Natural killer cell treated with Interleukin-12 subunit alpha and Interleukin-12 subunit beta and Interleukin-15 and Interleukin-18, amount 100 ng/mL, for 72 hours (primary cell): ENCODE measurements around the gene ZAP70. TPM values are rescaled to one million over a fixed set of nuclear protein-coding genes. Genes with fewer than 3 reads are reported as not detected.
"Not testable (repeated sequence)": the region's sequence is repeated elsewhere in the genome, so short reads cannot be mapped to it uniquely, and the experiment has no call there.

Experiments used
- ATAC-seq, 2 donors: fragments of 150-1000 bp; cut with Tn5 transposase in 1 of 2; sonication (Bioruptor Pico), chemical (Tn5 transposase) in 1 of 2; 2 replicates each; pipeline ENCODE4 v1.10.0; 2021
- DNase-seq: peaks from one replicate; pipeline ENCODE4 v3.0.0; 2022; ENCODE audit warnings: low spot score
- H3K27ac Mint-ChIP-seq, 2 donors: 1 replicate in 1 of 2; 2 replicates in 1 of 2; pipeline ENCODE4 v1.8.0; 2022; ENCODE audit warnings: mixed read lengths in 2 of 2, mild to moderate bottlenecking in 1 of 2, moderate library complexity in 1 of 2
- H3K27me3 Mint-ChIP-seq, 2 donors: 1 replicate in 1 of 2; 2 replicates in 1 of 2; pipeline ENCODE4 v1.8.0; 2022; ENCODE audit warnings: mixed read lengths in 2 of 2
- H3K36me3 Mint-ChIP-seq: one replicate; pipeline ENCODE4 v1.8.0; 2022; ENCODE audit warnings: mixed read lengths
- H3K4me1 Mint-ChIP-seq, 2 donors: 1 replicate in 1 of 2; 2 replicates in 1 of 2; pipeline ENCODE4 v1.8.0; 2022; ENCODE audit warnings: low read depth in 2 of 2, mixed read lengths in 2 of 2, mild to moderate bottlenecking in 1 of 2
- H3K4me3 Mint-ChIP-seq: one replicate; pipeline ENCODE4 v1.8.0; 2022; ENCODE audit warnings: mixed read lengths
- H3K9me3 Mint-ChIP-seq: 2 replicates; pipeline ENCODE4 v1.8.0; 2022; ENCODE audit warnings: mixed read lengths
- total RNA-seq, 2 donors: library from RNA; stranded (reverse); gene quantifications; one replicate each; pipeline ENCODE4 v1.2.3, GENCODE V29; 2022

The ZAP70 gene
- total RNA-seq, 2 donors from 2014 or later, result 97.4 to 191 TPM

DNA sequence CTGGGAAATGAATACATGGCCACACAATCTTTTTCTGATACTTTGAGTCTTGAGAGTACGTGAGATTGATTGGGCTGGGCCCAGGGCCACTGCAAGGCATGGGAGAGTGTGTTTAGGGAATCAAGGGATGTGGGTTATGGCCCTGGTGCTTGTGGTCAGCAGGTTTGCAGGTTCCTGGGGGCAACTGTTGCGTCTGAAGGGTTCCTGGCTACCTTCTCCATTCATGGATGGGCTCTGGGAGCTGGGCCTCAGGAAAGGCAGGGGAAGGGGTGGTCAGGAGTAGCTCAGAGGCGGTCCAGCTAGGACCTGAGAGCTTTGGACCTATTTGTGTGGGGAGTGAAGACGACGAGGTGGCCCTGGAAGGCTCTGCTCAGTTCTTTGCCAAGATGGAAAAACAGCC lies 8.4 kb upstream of the ZAP70 start:
- Mint-ChIP-seq H3K4me3 (no peak overlapping the region), H3K36me3 (no peaks in the 10 kb centered on the region), H3K4me1 (peaks cover 5 to 7% of the 10 kb centered on the region in 2 donors), H3K27ac (no peak overlapping the region), H3K9me3 (no peaks in the 10 kb centered on the region), H3K27me3 (no peaks in the 10 kb centered on the region)
- DNase-seq (no peak), ATAC-seq (no peak)

DNA sequence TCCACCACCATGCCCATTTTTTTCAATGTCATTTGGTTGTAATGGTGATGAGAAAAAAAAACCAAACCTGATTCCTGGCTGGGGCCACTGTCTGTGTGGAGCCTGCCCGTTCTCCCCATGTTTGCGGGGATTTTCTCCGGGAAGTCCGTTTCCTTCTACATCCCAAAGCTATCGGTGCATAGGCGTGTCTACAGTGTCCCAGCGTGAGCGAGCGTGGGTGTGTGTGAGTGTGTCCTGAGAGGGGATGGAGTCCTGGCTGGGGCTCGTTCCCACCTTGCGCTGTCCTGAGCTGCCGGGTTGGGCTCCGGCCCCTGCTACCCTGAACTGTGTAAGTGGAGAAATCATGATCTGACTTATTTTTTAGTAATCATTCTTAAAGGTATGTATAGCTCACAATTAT lies 7.3 kb upstream of the ZAP70 start:
- Mint-ChIP-seq H3K27ac (no peak overlapping the region), H3K27me3 (no peaks in the 10 kb centered on the region), H3K36me3 (no peaks in the 10 kb centered on the region), H3K9me3 (no peaks in the 10 kb centered on the region), H3K4me1 (peaks cover 8% of the 10 kb centered on the region in 2 donors), H3K4me3 (no peak overlapping the region)
- DNase-seq (no peak), ATAC-seq (no peak)

DNA sequence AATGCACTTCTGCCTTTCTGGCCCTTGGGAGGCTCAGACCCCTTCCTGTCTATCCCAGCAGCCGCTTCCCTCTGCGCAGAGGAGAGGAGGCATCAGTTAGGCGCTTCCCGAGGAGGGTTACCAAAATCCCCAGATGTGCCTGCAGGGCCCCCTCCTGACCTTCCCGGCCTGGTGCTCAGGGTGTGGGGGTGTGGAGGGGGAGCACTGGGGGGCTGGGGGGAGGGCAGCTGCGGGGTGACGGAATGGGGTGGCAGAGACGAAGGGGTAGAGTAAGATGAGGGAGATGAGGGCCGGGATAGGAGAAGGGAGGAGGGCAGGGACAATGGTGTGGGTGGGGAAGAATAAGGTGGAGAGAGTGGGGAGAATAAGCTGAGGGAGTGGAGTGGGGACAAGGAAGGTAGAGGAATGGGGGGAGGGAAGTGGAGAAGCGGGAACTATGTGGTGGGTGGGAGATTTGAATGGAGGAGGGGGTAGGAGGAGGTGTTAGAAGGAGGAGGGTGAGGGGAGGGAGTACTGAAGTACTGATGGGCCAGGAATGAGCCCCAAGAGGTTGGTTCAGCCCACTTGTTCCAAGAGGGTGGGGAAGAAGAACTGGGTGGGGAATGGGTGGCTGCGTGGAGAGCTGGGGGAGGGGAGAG lies 6.5 kb upstream of the ZAP70 start:
- Mint-ChIP-seq H3K4me1 (peaks cover 13 to 14% of the 10 kb centered on the region in 2 donors), H3K36me3 (no peaks in the 10 kb centered on the region), H3K4me3 (no peak overlapping the region), H3K27ac (no peak overlapping the region), H3K27me3 (no peaks in the 10 kb centered on the region), H3K9me3 (no peaks in the 10 kb centered on the region)
- no peak for ATAC-seq
- no peak for DNase-seq

DNA sequence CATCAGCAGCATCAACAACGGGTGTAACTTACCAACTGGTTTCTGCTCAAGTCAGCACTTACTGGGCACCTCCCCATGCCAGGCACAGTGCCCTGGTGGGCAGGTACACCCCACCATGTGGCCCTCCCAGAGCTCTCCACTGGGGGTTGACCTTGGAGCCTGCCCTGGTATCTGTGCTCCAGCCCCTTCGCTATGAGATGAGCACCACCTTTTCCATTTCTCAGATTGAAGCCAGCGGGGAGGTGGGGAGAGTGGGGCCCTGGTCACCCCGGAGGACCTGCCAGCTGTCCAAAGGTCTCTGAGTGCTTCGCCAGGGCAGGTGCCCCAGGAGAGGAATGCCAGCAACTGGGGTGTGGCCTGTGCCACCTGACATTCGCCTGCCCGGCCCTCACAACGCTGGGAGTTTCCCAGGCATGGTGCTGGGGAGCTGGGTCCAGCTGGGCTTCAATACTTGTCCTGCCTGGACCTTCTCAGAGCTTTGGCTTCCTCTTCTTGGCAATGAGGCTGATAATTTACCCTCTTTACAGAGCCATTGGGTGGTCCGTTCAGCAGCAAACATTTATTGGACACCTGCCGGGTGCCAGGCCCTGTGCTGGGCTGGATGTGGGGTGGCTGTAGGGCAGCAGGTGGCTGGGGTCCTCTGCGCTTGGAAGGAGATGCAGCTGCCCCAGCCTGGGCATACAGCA lies 5.9 kb upstream of the ZAP70 start:
- Mint-ChIP-seq H3K36me3 (no peaks in the 10 kb centered on the region), H3K27me3 (no peaks in the 10 kb centered on the region), H3K4me3 (no peak overlapping the region), H3K4me1 (peaks cover 18 to 20% of the 10 kb centered on the region in 2 donors), H3K9me3 (no peaks in the 10 kb centered on the region), H3K27ac (no peak overlapping the region)
- no peak for DNase-seq
- no peak for ATAC-seq

DNA sequence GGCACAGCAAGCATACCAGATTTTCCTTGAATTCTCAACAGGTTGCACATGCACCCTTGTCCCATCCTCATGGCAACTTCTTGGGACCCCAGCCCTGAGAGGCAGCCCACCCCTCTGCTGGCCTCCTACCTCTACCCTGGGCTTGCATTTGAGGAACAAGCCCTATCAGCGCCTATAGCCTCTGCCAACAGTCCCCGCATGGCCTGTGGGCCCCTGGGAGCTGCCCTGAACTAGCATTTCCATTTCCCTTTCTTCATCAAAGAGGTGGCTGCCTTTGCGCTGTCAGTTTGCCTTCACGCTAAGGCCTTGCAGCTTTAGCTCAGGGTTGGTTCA lies 5.4 kb upstream of the ZAP70 start:
- Mint-ChIP-seq H3K4me1 (peaks cover 21 to 22% of the 10 kb centered on the region in 2 donors), H3K27me3 (no peaks in the 10 kb centered on the region), H3K27ac (no peak overlapping the region), H3K9me3 (no peaks in the 10 kb centered on the region), H3K36me3 (no peaks in the 10 kb centered on the region), H3K4me3 (no peak overlapping the region)
- ATAC-seq (no peak), DNase-seq (no peak)

DNA sequence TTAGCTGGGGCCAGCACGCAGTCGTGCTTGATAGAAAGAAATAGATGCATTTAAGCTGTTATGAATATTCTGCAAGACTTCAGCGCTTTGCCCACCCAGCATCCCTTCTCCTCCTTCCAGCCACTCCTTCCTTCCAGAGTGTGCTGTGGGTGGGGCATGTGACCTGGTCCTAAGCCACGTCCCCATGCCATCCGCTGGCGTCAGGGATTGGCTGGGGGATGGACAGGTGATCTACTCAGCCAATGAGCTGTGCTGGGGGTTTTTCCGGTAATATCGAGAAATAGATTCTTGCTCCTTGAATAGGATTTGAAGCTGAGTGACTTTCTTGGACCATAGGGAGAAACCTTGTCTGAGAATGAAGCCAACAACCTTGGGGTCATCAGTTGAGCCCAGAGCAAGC lies 4.8 kb upstream of the ZAP70 start:
- Mint-ChIP-seq H3K27me3 (no peaks in the 10 kb centered on the region), H3K36me3 (no peaks in the 10 kb centered on the region), H3K9me3 (no peaks in the 10 kb centered on the region), H3K4me3 (no peak overlapping the region), H3K27ac (no peak overlapping the region), H3K4me1 (peaks cover 27 to 28% of the 10 kb centered on the region in 2 donors)
- no peak for DNase-seq
- no peak for ATAC-seq

DNA sequence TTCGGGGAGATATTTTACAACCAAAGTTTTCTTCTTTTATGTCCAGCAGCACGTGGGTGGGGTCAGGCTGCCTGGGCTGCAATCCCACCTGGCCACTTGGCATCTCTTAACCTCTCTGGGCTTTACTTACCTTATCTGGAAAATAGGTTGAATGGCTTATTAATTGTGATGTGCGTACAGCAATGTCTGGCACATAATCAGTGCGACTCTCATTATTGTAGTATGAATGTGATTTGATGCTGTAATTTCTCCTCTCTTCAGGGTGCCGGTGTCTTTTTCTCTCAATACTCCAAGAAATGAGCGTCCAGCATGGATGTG lies 2.0 kb upstream of the ZAP70 start:
- Mint-ChIP-seq H3K27ac (peak overlapping the region; percentile 98 to 99), H3K4me3 (no peak overlapping the region), H3K9me3 (no peaks in the 10 kb centered on the region), H3K27me3 (no peaks in the 10 kb centered on the region), H3K36me3 (no peaks in the 10 kb centered on the region), H3K4me1 (peaks cover 47 to 53% of the 10 kb centered on the region in 2 donors)
- ATAC-seq (no peak), DNase-seq (no peak)

DNA sequence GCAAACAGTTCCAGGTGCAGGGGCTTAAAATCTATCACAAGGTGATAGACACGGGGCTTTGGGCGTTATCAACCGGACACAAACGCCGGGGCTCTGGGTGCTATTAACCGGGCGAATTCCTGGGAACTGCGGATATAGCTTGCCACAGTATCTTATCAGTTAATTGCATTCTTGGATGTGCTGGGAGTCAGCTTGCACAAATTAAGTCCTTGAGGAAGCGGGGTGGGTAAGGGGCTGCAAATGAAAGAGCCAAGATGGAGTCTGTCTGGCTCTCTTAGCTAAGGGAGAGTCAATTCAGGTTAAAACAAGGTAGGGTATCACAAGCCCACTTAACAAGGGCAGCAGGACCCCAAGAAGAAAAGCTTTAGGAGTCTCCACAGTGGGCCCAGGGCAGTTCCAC lies 1.2 kb upstream of the ZAP70 start:
- peaks cover 55 to 60% of the 10 kb centered on the region in 2 donors for H3K4me1 Mint-ChIP-seq
- peak overlapping the region; percentile 61 for H3K4me3 Mint-ChIP-seq
- DNase-seq, ATAC-seq, H3K27me3 Mint-ChIP-seq, H3K9me3 Mint-ChIP-seq, H3K36me3 Mint-ChIP-seq: not testable (repeated sequence)
- H3K27ac Mint-ChIP-seq, result peak overlapping the region; percentile 98 to 99

DNA sequence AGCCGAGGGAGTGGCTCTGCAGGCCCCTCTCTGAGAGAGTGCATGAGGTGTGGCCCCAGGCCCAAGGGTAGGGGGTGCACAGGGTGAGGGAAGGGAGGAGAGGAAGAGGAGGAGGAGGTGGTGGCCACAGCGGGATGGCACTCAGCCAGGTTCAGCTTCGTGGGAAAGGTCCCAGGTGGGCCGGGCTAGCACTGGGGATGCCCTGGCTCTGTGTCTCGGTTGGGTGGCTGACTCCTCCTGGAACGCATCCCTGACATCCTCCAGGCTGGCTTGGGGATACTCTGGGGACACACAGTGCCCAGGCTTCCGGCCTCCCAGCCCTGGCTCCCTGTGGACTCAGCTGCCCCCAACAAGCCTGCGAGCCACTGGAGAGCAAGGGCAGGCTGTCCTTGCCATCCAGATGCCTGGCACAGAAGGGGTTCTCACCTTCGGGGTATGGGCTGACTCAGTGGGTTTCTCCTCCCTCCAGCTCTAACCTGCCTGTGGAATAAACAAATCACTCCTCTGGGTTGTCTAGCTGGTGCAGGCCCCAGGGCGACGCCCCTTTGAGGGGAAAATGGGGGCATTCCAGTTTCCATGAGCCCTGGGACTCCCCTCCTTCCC lies 582 bp upstream of the ZAP70 start:
- Mint-ChIP-seq H3K4me1 (peaks cover 60 to 65% of the 10 kb centered on the region in 2 donors), H3K9me3 (no peaks in the 10 kb centered on the region), H3K4me3 (peak overlapping the region; percentile 87), H3K36me3 (no peaks in the 10 kb centered on the region), H3K27me3 (no peaks in the 10 kb centered on the region), H3K27ac (peak overlapping the region; percentile 98 to 99)
- ATAC-seq, result peak in 1 of 2 donors; percentile 4
- DNase-seq, result no peak

DNA sequence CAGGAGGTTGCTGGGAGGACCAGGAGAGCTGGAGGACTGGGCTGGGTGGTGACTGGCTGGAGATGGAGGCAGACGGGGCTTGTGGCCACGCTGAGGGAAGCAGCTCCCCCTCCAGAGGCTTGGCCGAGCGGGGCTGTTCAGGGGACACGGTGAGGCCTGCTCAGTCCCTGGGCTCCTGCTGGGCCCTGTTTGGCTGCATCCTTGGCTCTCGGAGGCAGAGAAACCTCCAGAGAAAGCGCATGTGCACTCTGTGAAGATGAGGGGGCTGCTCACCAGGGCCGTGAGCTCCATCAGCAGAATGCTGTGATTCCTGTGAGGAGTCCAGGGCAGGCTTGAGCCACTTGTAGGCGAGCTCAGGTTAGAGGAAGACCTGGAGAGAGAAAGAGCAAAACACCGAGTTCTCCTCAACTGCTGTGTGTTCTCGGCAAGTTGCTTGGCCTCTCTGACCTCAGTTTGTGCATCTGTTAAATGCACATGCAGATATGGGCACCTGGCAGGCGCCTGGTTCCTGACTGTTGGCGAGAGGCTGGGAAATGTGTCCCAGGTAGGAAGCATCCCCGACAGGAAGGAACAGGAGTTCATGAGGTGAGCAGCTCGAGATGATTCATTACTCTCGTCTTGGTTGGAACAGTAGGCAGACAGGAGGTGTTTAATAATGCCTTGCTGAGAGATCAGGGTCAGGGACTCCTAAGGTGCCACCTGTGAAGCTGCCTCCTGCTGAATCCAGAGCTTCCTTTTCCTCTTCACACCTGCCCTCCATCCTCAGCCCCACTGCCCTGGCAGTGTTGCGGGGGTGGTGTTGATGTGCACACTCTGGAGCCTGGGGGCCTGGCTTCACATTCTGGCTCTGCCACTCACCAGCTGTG lies 941 bp downstream of the ZAP70 start:
- Mint-ChIP-seq H3K4me3 (peak overlapping the region; percentile 87), H3K4me1 (peaks cover 71 to 77% of the 10 kb centered on the region in 2 donors), H3K27me3 (no peaks in the 10 kb centered on the region), H3K36me3 (no peaks in the 10 kb centered on the region), H3K9me3 (no peaks in the 10 kb centered on the region), H3K27ac (peak overlapping the region; percentile 98 to 99)
- DNase-seq (no peak), ATAC-seq (peak; percentile 11 to 19)

DNA sequence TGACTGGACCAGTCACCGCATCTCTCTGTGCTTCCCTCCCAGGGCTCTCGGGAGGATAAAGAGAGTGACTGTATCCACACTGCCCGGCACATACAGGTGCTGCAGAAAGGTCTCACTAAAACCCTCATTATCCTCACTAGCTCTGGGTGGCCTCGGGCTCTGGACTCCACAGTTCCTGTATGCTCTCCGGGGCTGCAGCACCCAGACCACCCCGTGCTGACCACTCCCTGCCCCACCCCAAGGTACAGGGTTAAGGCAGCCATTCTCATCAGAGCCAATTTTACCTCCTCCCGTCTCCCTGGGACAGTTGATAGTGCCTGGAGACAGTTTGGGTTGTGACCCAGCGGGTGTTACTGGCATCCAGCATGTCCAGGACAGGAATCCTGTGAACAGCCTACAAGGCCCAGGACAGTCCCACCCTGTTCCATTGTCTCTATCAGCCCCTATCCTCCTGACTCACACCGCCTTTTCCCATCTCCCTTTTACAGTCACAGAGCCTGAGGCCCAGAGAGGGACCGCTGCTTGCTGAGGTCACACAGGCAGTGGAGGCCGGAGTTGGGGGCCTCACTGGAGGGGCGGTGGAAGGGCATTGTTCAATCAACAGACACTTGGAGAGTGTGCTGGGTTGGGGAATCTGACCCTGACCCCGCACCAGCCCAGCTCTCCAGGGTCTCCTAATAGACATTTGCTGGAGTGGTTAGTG lies 1.7 kb downstream of the ZAP70 start:
- Mint-ChIP-seq H3K36me3 (no peaks in the 10 kb centered on the region), H3K9me3 (no peaks in the 10 kb centered on the region), H3K27ac (peak overlapping the region; percentile 98 to 99), H3K4me1 (peaks cover 73 to 80% of the 10 kb centered on the region in 2 donors), H3K27me3 (no peaks in the 10 kb centered on the region), H3K4me3 (peak overlapping the region; percentile 87)
- DNase-seq, result no peak
- no peak for ATAC-seq

DNA sequence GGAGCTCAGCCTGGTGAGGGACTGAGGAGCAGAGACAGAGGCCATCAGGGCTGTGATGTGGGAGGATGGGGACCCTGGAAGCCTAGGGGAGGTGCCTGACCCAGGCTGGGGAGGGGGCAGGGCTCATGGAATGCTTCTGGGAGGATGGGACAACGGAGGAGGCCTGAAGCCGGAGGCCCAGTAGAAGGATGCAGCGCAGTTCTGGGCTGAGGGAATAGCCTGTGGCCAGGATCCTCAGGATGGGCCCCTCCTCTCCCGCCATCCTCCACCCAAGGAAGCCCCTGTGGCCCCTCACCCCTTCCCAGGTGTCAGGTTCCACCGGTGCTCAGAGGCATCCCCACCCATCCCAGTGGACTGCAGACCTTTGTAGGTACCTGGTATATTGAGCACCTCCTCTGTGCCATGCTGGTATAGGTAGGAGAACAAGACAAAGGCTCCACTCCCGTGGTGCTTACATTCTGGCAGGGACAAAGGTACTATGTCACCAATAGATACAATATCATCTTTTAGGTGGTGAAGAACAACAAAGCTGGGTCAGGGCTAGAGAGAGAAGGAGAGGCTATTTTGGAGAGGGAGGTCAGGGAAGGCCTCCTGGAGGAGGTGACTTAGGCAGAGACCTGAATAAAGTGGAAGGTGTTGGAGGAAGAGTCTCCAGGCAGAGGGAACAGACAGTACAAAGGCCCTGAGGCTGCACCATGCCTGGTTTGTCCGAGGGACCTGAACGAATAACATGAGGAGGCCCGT lies 2.7 kb downstream of the ZAP70 start:
- Mint-ChIP-seq H3K4me1 (peaks cover 79 to 84% of the 10 kb centered on the region in 2 donors), H3K9me3 (no peaks in the 10 kb centered on the region), H3K27me3 (no peaks in the 10 kb centered on the region), H3K4me3 (peak overlapping the region; percentile 87), H3K36me3 (peaks cover 5% of the 10 kb centered on the region), H3K27ac (peak overlapping the region; percentile 98 to 99)
- DNase-seq (peak; percentile 51), ATAC-seq (no peak)
